Smooth muscle cell (in vitro differentiated cells): ENCODE data around the gene NELFA. TPM values are rescaled to one million over a fixed set of nuclear protein-coding genes. Genes with fewer than 3 reads are reported as not detected.
A peak's percentile ranks its signal among the peaks of the same experiment; 100 is the strongest.

ENCODE experiments used
- DNase-seq: peaks from one replicate; lab custom pipeline; 2025; ENCODE audit not compliant: unreplicated experiment; lab: John Stamatoyannopoulos, UW
- H2AFZ ChIP-seq: fragments of 200-600 bp; sonication (generic); 2 replicates; pipeline ENCODE4 v1.6.0; 2016; ENCODE audit warnings: antibody characterized with exemption, low read depth, mild to moderate bottlenecking
- H3F3A ChIP-seq: fragments of 200-600 bp; sonication (generic); 2 replicates; pipeline ENCODE4 v1.6.0; 2017; ENCODE audit warnings: antibody characterized with exemption, low read depth
- H3K27ac ChIP-seq: fragments of 200-600 bp; sonication (generic); 2 replicates; pipeline ENCODE4 v1.5.1; 2016; ENCODE audit warnings: low read depth, mild to moderate bottlenecking
- H3K27me3 ChIP-seq: fragments of 200-600 bp; sonication (generic); 2 replicates; pipeline ENCODE4 v1.6.1; 2016; ENCODE audit warnings: low read depth, mild to moderate bottlenecking
- H3K36me3 ChIP-seq: fragments of 200-600 bp; sonication (generic); 2 replicates; pipeline ENCODE4 v1.5.1; 2016; ENCODE audit warnings: low read depth
- H3K4me1 ChIP-seq: fragments of 200-600 bp; sonication (generic); 2 replicates; pipeline ENCODE4 v1.5.1; 2016; ENCODE audit warnings: low read depth
- H3K4me2 ChIP-seq: fragments of 200-600 bp; sonication (generic); 2 replicates; pipeline ENCODE4 v1.6.0; 2016; ENCODE audit warnings: mild to moderate bottlenecking
- H3K4me3 ChIP-seq: fragments of 200-600 bp; sonication (generic); 2 replicates; pipeline ENCODE4 v1.5.1; 2016; ENCODE audit warnings: mild to moderate bottlenecking
- H3K79me2 ChIP-seq: fragments of 200-600 bp; sonication (generic); 2 replicates; pipeline ENCODE4 v1.6.0; 2016; ENCODE audit warnings: low read depth, mild to moderate bottlenecking
- H3K9ac ChIP-seq: fragments of 200-600 bp; sonication (generic); 2 replicates; pipeline ENCODE4 v1.6.0; 2016; ENCODE audit warnings: low read depth
- H3K9me3 ChIP-seq: fragments of 200-600 bp; sonication (generic); replicated peaks from 2 replicates; pipeline ENCODE4 v1.5.1; 2016; ENCODE audit warnings: low read depth
- H4K20me1 ChIP-seq: fragments of 200-600 bp; sonication (generic); 2 replicates; pipeline ENCODE4 v1.6.0; 2016; ENCODE audit warnings: low read depth
- WGBS: methylation state at CpG from one replicate; pipeline ENCODE4 v1.1.7; 2016; ENCODE audit warnings: low lambda C conversion rate; 5-methylcytosine and 5-hydroxymethylcytosine counted together
- polyA plus RNA-seq: library from polyadenylated mRNA; unstranded; fragments of >200 nt; fragmentation: Nextera tagmentation; extraction: Ambion mirVana; gene quantifications from 2 replicates; pipeline ENCODE4 v1.2.1, GENCODE V29; 2016
- total RNA-seq: library from RNA; depleted of rRNA; stranded (reverse); fragments of >200 nt; gene quantifications from 2 replicates; pipeline ENCODE4 v1.2.3, GENCODE V29; 2014
- TF ChIP-seq, protein P1 (sequence below): fragments of 200-600 bp; sonication (generic); IDR thresholded peaks from 2 replicates; pipeline ENCODE4 v1.5.1; 2017; ENCODE audit warnings: borderline replicate concordance, mild to moderate bottlenecking, antibody characterized with exemption; ENCODE audit not compliant: insufficient read depth, poor library complexity, severe bottlenecking

The NELFA gene
- total RNA-seq (16.3 and 17.0 TPM in 2 replicates), polyA plus RNA-seq (33.7 and 36.4 TPM in 2 replicates)

- Histone ChIP-seq H3K4me1 (peaks cover 7% of the 10 kb centered on the region), H3K79me2 (peaks cover 47% of the 10 kb centered on the region), H2AFZ (peak within 1 kb of the TSS; percentile 100), H3K4me2 (peak within 1 kb of the TSS; percentile 98), H3K9ac (peak within 1 kb of the TSS; percentile 100), H3K36me3 (no peaks in the 10 kb centered on the region), H3K27ac (peak within 1 kb of the TSS; percentile 99), H3K27me3 (no peaks in the 10 kb centered on the region), H4K20me1 (peaks cover 34% of the 10 kb centered on the region), H3K9me3 (no peaks in the 10 kb centered on the region), H3K4me3 (peak within 1 kb of the TSS; percentile 100), H3F3A (peaks cover 5% of the 10 kb centered on the region)
- DNase-seq: peak; percentile 94
- under 1% methylated on average over 92 of the region's 95 CpGs for WGBS
- TF ChIP-seq, protein P1, sequence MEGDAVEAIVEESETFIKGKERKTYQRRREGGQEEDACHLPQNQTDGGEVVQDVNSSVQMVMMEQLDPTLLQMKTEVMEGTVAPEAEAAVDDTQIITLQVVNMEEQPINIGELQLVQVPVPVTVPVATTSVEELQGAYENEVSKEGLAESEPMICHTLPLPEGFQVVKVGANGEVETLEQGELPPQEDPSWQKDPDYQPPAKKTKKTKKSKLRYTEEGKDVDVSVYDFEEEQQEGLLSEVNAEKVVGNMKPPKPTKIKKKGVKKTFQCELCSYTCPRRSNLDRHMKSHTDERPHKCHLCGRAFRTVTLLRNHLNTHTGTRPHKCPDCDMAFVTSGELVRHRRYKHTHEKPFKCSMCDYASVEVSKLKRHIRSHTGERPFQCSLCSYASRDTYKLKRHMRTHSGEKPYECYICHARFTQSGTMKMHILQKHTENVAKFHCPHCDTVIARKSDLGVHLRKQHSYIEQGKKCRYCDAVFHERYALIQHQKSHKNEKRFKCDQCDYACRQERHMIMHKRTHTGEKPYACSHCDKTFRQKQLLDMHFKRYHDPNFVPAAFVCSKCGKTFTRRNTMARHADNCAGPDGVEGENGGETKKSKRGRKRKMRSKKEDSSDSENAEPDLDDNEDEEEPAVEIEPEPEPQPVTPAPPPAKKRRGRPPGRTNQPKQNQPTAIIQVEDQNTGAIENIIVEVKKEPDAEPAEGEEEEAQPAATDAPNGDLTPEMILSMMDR: peak; percentile 40
Measured at GRCh38 chr4:2008921-2009650, at the start of gene NELFA. TSS of gene NELFA (minus strand) at chr4:2008974. CDS start at chr4:2008959, 15 bp downstream.

DNA sequence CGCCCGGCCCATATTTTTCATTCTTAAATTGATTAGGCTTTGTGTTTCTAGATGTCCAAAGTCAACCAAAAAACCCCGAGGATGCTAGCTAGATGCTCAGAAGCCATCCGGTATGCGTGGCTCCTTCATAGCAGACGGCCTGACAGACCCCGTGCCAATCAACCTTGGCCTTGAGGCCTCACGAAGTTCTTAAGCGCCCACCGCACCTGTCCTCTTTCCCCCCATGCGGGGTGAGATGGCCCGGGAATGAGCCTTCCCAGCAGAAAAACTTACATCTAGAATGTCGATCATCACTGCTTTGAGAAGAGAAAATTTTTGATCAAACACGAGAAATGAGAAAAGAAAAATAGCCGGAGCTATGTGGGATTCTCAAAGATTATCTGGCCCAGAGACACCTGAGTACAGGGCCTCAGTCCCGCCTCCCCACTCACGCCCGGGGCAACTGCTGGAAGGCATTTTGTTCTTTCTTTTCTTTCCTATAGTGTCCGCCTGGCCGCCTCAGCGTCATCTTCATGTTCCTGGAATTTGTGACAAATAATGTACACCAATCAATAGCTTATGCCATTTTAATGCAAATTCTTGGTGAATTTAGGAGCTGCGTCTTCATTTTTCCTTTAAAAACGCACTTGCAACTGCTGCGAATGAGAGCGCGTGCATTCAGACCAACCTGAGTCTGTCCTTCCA is 48.8 kb upstream of the NELFA start:
- H4K20me1 ChIP-seq: no peaks in the 10 kb centered on the region
- DNase-seq: no peak
- H3K9ac ChIP-seq: no peak overlapping the region
- no peaks in the 10 kb centered on the region for H3F3A ChIP-seq
- H3K4me2 ChIP-seq: no peak overlapping the region
- peaks cover 6% of the 10 kb centered on the region for H3K4me1 ChIP-seq
- H3K79me2 ChIP-seq: no peaks in the 10 kb centered on the region
- no peak overlapping the region for H3K4me3 ChIP-seq
- no peaks in the 10 kb centered on the region for H3K36me3 ChIP-seq
- H3K27ac ChIP-seq: no peak overlapping the region
- H3K27me3 ChIP-seq: peaks cover 60% of the 10 kb centered on the region
- no peak overlapping the region for H2AFZ ChIP-seq
- 79% methylated on average over 26 of the region's 26 CpGs for WGBS
- TF ChIP-seq, protein P1: no peak
- no peaks in the 10 kb centered on the region for H3K9me3 ChIP-seq

DNA sequence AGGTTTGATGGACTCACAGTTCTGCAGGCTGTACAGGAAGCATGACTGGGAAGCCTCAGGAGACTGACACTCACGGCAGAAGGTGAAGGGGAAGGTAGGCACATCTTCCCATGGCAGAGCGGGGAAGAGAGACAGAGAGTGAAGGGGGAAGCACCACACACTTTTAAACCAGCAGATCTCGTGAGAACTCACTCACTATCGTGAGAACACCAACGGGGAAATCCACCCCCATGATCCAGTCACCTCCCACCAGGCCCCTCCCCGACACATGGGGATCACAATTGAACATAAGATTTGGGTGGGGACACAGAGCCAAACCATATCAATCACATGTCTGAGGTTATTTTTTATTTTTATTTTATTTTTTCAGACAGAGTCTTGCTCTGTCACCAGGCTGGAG is 45.4 kb upstream of the NELFA start:
- WGBS: 86% methylated on average over 6 of the region's 6 CpGs
- no peaks in the 10 kb centered on the region for H3F3A ChIP-seq
- TF ChIP-seq, protein P1: no peak
- H4K20me1 ChIP-seq: no peaks in the 10 kb centered on the region
- H3K9ac ChIP-seq: no peak overlapping the region
- no peaks in the 10 kb centered on the region for H3K4me1 ChIP-seq
- no peak overlapping the region for H3K27ac ChIP-seq
- no peaks in the 10 kb centered on the region for H3K9me3 ChIP-seq
- H3K36me3 ChIP-seq: no peaks in the 10 kb centered on the region
- H3K4me3 ChIP-seq: no peak overlapping the region
- H3K27me3 ChIP-seq: peaks cover 42% of the 10 kb centered on the region
- H2AFZ ChIP-seq: no peak overlapping the region
- H3K4me2 ChIP-seq: no peak overlapping the region
- DNase-seq: no peak
- no peaks in the 10 kb centered on the region for H3K79me2 ChIP-seq
